NCI-H345 treated with DMSO at 0.1 percent for 48 hours (cell line): ENCODE results near the gene ZDHHC18.

Experiments
- DNase-seq: peaks from one replicate; lab custom pipeline; 2025; ENCODE audit not compliant: unreplicated experiment; lab: John Stamatoyannopoulos, UW

ZDHHC18 gene

GRCh38 chr1:26897351-26897750, 70.9 kb downstream of the ZDHHC18 start:
- no peak for DNase-seq

GRCh38 chr1:26900001-26900814, 73.7 kb downstream of the ZDHHC18 start, which contains the start of gene GPATCH3:
Gene GPATCH3 (minus strand): TSS chr1:26900467. CDS start chr1:26900442, 25 bp downstream.
- peak; percentile 90 for DNase-seq

GRCh38 chr1:26900815-26901511, 74.5 kb downstream of the ZDHHC18 start:
- no peak for DNase-seq
